ENCODE results near the gene SMIM38. TPM values are rescaled to one million over a fixed set of nuclear protein-coding genes. Genes with fewer than 3 reads are reported as not detected.

Gene SMIM38
- total RNA-seq, 4 donors from 2014 or later, result 0.26 to 3.1 (median 0.31) TPM; not detected in 1

- no peak for DNase-seq (ENCODE audit: low spot score in 2 of 2)
- Histone ChIP-seq H3K4me3 (no peak overlapping the region), H3K36me3 (no peaks in the 10 kb centered on the region), H3K27me3 (no peaks in the 10 kb centered on the region), H3K27ac (no peak overlapping the region), H3K9me3 (no peaks in the 10 kb centered on the region), H3K4me1 (no peaks in the 10 kb centered on the region)
- no peak for TF ChIP-seq EP300 (IDR thresholded peaks at IDR 0.05)
- no peak for TF ChIP-seq POLR2A (IDR thresholded peaks at IDR 0.05)
- no peak for TF ChIP-seq POLR2AphosphoS5 (IDR thresholded peaks at IDR 0.05)
- TF ChIP-seq CTCF (IDR thresholded peaks at IDR 0.05), result no peak
- WGBS, result 58% methylated on average over 2 of the region's 6 CpGs
Measured at GRCh38 chr11:69114362-69114761, 41.4 kb upstream of the SMIM38 start.

DNA sequence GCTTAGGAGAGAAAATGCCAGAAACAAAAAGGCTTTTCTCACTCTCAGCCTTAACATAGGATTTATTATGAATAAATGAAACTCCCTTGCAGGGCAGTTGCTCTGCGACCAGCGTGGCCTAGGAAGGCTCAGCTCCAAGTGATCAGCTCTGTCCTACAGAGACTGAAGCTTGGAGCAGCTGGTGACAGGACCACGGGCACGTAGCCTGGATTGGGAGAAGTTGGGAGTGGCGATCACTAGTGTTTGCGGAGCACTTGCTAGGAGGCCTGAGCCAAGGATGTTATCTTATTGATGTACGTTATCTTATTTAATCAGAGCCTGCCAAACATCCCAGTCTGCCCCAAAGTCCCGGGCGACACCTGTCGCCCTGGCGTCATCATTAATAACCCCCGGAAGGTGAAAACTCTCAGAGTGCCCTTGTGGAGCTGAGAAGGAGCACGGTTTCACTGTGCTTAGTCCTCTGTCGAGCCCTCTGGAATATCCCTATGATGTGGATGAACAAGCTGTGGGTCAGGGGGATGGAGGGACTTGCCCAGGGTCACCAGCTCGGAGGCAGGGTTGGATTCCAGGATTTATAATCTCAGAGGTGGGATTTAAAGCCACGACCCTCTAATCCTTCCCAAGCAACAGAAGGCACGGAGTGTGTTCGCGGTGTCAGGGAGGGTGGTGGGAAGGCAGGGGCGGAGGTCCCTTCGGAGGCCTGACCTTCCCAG lies 40.8 kb upstream of the SMIM38 start:
- Histone ChIP-seq H3K27ac (no peak overlapping the region), H3K9me3 (no peaks in the 10 kb centered on the region), H3K4me1 (no peaks in the 10 kb centered on the region), H3K36me3 (no peaks in the 10 kb centered on the region), H3K4me3 (no peak overlapping the region), H3K27me3 (no peaks in the 10 kb centered on the region)
- TF ChIP-seq EP300 (IDR thresholded peaks at IDR 0.05) (no peak), POLR2A (IDR thresholded peaks at IDR 0.05) (no peak), CTCF (IDR thresholded peaks at IDR 0.05) (no peak), POLR2AphosphoS5 (IDR thresholded peaks at IDR 0.05) (no peak)
- 66% methylated on average over 18 of the region's 21 CpGs for WGBS
- DNase-seq (ENCODE audit: low spot score in 2 of 2), result no peak

GRCh38 chr11:69115586-69116560 lies 39.9 kb upstream of the SMIM38 start:
- Histone ChIP-seq H3K27me3 (no peaks in the 10 kb centered on the region), H3K9me3 (no peaks in the 10 kb centered on the region), H3K36me3 (no peaks in the 10 kb centered on the region), H3K4me3 (no peak overlapping the region), H3K27ac (no peak overlapping the region), H3K4me1 (no peaks in the 10 kb centered on the region)
- TF ChIP-seq EP300 (IDR thresholded peaks at IDR 0.05) (no peak), POLR2A (IDR thresholded peaks at IDR 0.05) (no peak), POLR2AphosphoS5 (IDR thresholded peaks at IDR 0.05) (no peak), CTCF (IDR thresholded peaks at IDR 0.05) (no peak)
- DNase-seq (ENCODE audit: low spot score in 2 of 2), result no peak
- 98% methylated on average over 6 of the region's 41 CpGs for WGBS

- Histone ChIP-seq H3K4me1 (peaks cover 4% of the 10 kb centered on the region), H3K36me3 (no peaks in the 10 kb centered on the region), H3K27ac (no peak overlapping the region), H3K9me3 (no peaks in the 10 kb centered on the region), H3K27me3 (no peaks in the 10 kb centered on the region), H3K4me3 (no peak overlapping the region)
- TF ChIP-seq EP300 (IDR thresholded peaks at IDR 0.05) (no peak), CTCF (IDR thresholded peaks at IDR 0.05) (no peak), POLR2A (IDR thresholded peaks at IDR 0.05) (no peak), POLR2AphosphoS5 (IDR thresholded peaks at IDR 0.05) (no peak)
- DNase-seq (ENCODE audit: low spot score in 2 of 2), result no peak
- WGBS, result 94% methylated on average over 9 of the region's 10 CpGs
Measured at GRCh38 chr11:69116671-69117070, 39.1 kb upstream of the SMIM38 start.

DNA sequence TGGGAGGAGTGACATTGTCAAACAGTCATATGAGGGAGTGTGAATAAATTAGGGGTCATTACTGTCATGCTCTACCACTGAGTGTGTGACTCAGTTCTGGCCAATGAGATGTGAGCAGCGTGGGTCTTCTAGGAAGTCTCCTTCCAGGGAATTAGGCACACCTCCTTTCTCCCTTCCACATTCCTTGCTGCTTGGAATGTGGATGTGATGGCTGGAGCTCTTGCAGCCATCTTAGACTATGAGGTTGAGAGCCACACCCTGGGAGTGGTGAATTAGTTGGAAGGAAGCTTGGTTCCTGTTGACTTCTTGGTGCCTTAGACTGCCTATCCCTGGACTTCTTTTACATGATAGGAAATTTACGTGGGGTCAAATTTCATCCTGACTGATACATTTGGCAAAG lies 36.5 kb upstream of the SMIM38 start:
- H3K27ac ChIP-seq, result no peak overlapping the region
- H3K9me3 ChIP-seq, result no peaks in the 10 kb centered on the region
- no peak overlapping the region for H3K4me3 ChIP-seq
- 90% methylated on average over 2 of the region's 2 CpGs for WGBS
- no peak for TF ChIP-seq POLR2A (IDR thresholded peaks at IDR 0.05)
- no peak for TF ChIP-seq CTCF (IDR thresholded peaks at IDR 0.05)
- no peak for TF ChIP-seq EP300 (IDR thresholded peaks at IDR 0.05)
- TF ChIP-seq POLR2AphosphoS5 (IDR thresholded peaks at IDR 0.05), result no peak
- H3K27me3 ChIP-seq, result no peaks in the 10 kb centered on the region
- peaks cover 30% of the 10 kb centered on the region for H3K4me1 ChIP-seq
- no peak for DNase-seq (ENCODE audit: low spot score in 2 of 2)
- no peaks in the 10 kb centered on the region for H3K36me3 ChIP-seq
